SK-N-SH treated with all-trans-retinoic acid at 6 μM for 48 hours (cell line): ENCODE data around the gene PRKAA1.

ENCODE experiments used
- ATAC-seq: fragments of 200-7000 bp; cut with Tn5 transposase; 3 replicates; pipeline ENCODE4 v1.9.1; 2020; ENCODE audit warnings: mild to moderate bottlenecking, moderate library complexity
- ARNTL ChIP-seq: fragments of 450-650 bp; formaldehyde crosslinking; IDR thresholded peaks from 2 replicates; pipeline ENCODE4 v1.5.0; 2020; ENCODE audit warnings: low read depth, mild to moderate bottlenecking, moderate library complexity, borderline replicate concordance
- BACH2 ChIP-seq: fragments of 250-450 bp; sonication (Bioruptor Pico); IDR thresholded peaks from 2 replicates; pipeline ENCODE4 v1.9.0; 2021; ENCODE audit warnings: mild to moderate bottlenecking, borderline replicate concordance
- CSDC2 ChIP-seq: fragments of 250-450 bp; sonication (Bioruptor Pico); IDR thresholded peaks from 2 replicates; pipeline ENCODE4 v1.5.0; 2020; ENCODE audit warnings: mild to moderate bottlenecking, moderate library complexity
- ESRRG ChIP-seq: fragments of 250-450 bp; sonication (Bioruptor Pico); IDR thresholded peaks from 2 replicates; pipeline ENCODE4 v1.6.1; 2021; ENCODE audit warnings: mild to moderate bottlenecking
- GLIS3 ChIP-seq: fragments of 250-450 bp; sonication (Bioruptor Pico); IDR thresholded peaks from 2 replicates; pipeline ENCODE4 v1.5.0; 2020; ENCODE audit warnings: mild to moderate bottlenecking, moderate library complexity
- ISL1 ChIP-seq: fragments of 250-450 bp; sonication (Bioruptor Pico); IDR thresholded peaks from 2 replicates; pipeline ENCODE4 v2.1.2; 2022; ENCODE audit warnings: mild to moderate bottlenecking, moderate library complexity
- OSR1 ChIP-seq: fragments of 250-450 bp; sonication (Bioruptor Pico); IDR thresholded peaks from 2 replicates; pipeline ENCODE4 v1.8.0; 2022; ENCODE audit warnings: moderate library complexity, mild to moderate bottlenecking, inconsistent platforms
- PPARA ChIP-seq: fragments of 250-450 bp; sonication (Bioruptor Pico); IDR thresholded peaks from 2 replicates; pipeline ENCODE4 v1.5.0; 2020; ENCODE audit warnings: mild to moderate bottlenecking, borderline replicate concordance
- RARB ChIP-seq: fragments of 250-450 bp; sonication (Bioruptor Pico); IDR thresholded peaks from 2 replicates; pipeline ENCODE4 v1.8.0; 2021; ENCODE audit warnings: mild to moderate bottlenecking, moderate library complexity
- SNAI2 ChIP-seq: fragments of 250-450 bp; sonication (Bioruptor Pico); IDR thresholded peaks from 2 replicates; pipeline ENCODE4 v1.5.0; 2020; ENCODE audit warnings: mild to moderate bottlenecking, moderate library complexity
- TCF4 ChIP-seq: fragments of 250-450 bp; sonication (Bioruptor Pico); IDR thresholded peaks from 2 replicates; pipeline ENCODE4 v1.8.0; 2021; ENCODE audit warnings: mild to moderate bottlenecking, moderate library complexity, borderline replicate concordance
- TOX ChIP-seq: fragments of 250-450 bp; sonication (Bioruptor Pico); IDR thresholded peaks from 2 replicates; pipeline ENCODE4 v1.8.0; 2021; ENCODE audit warnings: mild to moderate bottlenecking, moderate library complexity, borderline replicate concordance
- TSHZ2 ChIP-seq: fragments of 250-450 bp; sonication (Bioruptor Pico); IDR thresholded peaks from 2 replicates; pipeline ENCODE4 v1.5.0; 2020; ENCODE audit warnings: mild to moderate bottlenecking, moderate library complexity
- ZC3H10 ChIP-seq: fragments of 250-450 bp; sonication (Bioruptor Pico); IDR thresholded peaks from 2 replicates; pipeline ENCODE4 v1.5.1; 2021; ENCODE audit warnings: mild to moderate bottlenecking, moderate library complexity
- ZFP3 ChIP-seq: fragments of 250-450 bp; sonication (Bioruptor Pico); IDR thresholded peaks from 2 replicates; pipeline ENCODE4 v1.5.0; 2020; ENCODE audit warnings: mild to moderate bottlenecking, moderate library complexity
- ZFP30 ChIP-seq: fragments of 450-650 bp; formaldehyde crosslinking; IDR thresholded peaks from 2 replicates; pipeline ENCODE4 v1.5.0; 2022; ENCODE audit warnings: mild to moderate bottlenecking, moderate library complexity
- ZNF565 ChIP-seq: fragments of 450-650 bp; formaldehyde crosslinking; conservative IDR thresholded peaks from 2 replicates; pipeline ENCODE4 v1.5.0; 2020; ENCODE audit warnings: low read depth, mild to moderate bottlenecking, moderate library complexity
- ZNF70 ChIP-seq: fragments of 450-650 bp; formaldehyde crosslinking; IDR thresholded peaks from 2 replicates; pipeline ENCODE4 v1.5.0; 2020; ENCODE audit warnings: mild to moderate bottlenecking, moderate library complexity
- ZNF8 ChIP-seq: fragments of 450-650 bp; formaldehyde crosslinking; IDR thresholded peaks from 2 replicates; pipeline ENCODE4 v1.5.0; 2020; ENCODE audit warnings: mild to moderate bottlenecking, moderate library complexity
- TF ChIP-seq, protein P1 (sequence below): fragments of 250-450 bp; sonication (Bioruptor Pico); IDR thresholded peaks from 2 replicates; pipeline ENCODE4 v1.5.1; 2021; ENCODE audit warnings: mild to moderate bottlenecking, moderate library complexity
- TF ChIP-seq, protein P2 (sequence below): fragments of 250-450 bp; sonication (Bioruptor Pico); IDR thresholded peaks from 2 replicates; pipeline ENCODE4 v1.8.0; 2020; ENCODE audit warnings: mild to moderate bottlenecking, moderate library complexity, borderline replicate concordance
- TF ChIP-seq, protein P3 (sequence below): fragments of 250-450 bp; sonication (Bioruptor Pico); IDR thresholded peaks from 2 replicates; pipeline ENCODE4 v1.8.0; 2021; ENCODE audit warnings: low read depth, mild to moderate bottlenecking, moderate library complexity, borderline replicate concordance

The PRKAA1 gene

DNA sequence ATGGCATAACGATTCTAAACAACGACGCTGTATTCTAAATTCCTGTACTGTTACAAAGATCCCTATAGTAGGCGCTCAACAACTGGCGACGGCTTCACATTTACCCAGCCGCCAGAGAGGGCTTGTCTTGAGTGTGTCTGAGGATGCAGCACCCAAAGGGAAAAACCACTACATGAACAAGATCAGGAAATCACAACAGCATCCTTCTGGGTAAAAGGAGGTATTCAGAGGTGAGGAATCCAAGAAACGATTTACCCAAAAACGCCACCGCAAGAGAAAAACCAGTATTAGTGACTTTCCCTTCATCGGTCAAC lies 43.1 kb downstream of the PRKAA1 start:
- peak; percentile 93 for ATAC-seq
- TF ChIP-seq ZNF70 (CRISPR knock-in tag) (no peak), TOX (CRISPR knock-in tag) (no peak), CSDC2 (no peak), TCF4 (CRISPR knock-in tag) (no peak), RARB (CRISPR knock-in tag) (no peak), GLIS3 (no peak)
- TF ChIP-seq, all 23 proteins: peak for 0

DNA sequence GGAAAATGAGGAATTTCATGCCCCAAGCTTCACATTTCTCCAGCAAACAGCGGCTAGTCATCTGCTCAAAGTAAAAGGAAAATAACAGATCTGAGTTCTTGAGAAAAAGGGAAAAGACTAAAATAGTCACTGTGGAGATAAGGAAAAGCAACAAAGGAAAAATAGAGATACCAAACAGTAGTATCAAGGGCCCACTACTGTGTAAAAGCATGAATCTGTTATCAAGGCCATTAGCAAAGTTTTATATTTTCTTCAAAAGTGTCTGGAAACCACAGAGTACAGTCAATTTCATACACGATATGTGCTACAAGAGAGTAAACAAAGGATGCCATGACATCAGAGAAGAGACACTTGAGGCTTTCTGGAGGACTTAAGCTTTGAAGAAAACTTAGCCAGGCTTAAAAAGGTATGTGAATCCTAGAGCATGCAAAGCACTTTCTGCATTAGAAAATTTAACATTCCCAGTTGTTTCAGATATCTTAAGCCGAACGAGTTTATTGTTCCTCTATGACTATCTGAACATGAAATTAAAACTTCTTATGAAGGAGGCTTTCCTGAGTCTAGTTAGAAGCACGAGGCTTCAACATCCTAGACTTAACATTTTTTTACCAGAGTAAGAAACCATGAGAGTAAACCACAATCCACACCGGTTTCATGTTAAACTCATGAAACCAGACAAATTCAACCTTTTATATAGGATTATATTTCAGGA lies 43.6 kb downstream of the PRKAA1 start:
- no peak for TF ChIP-seq ZC3H10 (CRISPR knock-in tag)
- no peak for TF ChIP-seq GLIS3
- TF ChIP-seq SNAI2 (CRISPR knock-in tag): no peak
- no peak for TF ChIP-seq ZNF8 (CRISPR knock-in tag)
- no peak for TF ChIP-seq ZNF70 (CRISPR knock-in tag)
- no peak for TF ChIP-seq ARNTL (CRISPR knock-in tag)
- TF ChIP-seq, protein P1, sequence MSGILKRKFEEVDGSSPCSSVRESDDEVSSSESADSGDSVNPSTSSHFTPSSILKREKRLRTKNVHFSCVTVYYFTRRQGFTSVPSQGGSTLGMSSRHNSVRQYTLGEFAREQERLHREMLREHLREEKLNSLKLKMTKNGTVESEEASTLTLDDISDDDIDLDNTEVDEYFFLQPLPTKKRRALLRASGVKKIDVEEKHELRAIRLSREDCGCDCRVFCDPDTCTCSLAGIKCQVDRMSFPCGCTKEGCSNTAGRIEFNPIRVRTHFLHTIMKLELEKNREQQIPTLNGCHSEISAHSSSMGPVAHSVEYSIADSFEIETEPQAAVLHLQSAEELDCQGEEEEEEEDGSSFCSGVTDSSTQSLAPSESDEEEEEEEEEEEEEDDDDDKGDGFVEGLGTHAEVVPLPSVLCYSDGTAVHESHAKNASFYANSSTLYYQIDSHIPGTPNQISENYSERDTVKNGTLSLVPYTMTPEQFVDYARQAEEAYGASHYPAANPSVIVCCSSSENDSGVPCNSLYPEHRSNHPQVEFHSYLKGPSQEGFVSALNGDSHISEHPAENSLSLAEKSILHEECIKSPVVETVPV (CRISPR knock-in tag): no peak
- TF ChIP-seq, protein P2, sequence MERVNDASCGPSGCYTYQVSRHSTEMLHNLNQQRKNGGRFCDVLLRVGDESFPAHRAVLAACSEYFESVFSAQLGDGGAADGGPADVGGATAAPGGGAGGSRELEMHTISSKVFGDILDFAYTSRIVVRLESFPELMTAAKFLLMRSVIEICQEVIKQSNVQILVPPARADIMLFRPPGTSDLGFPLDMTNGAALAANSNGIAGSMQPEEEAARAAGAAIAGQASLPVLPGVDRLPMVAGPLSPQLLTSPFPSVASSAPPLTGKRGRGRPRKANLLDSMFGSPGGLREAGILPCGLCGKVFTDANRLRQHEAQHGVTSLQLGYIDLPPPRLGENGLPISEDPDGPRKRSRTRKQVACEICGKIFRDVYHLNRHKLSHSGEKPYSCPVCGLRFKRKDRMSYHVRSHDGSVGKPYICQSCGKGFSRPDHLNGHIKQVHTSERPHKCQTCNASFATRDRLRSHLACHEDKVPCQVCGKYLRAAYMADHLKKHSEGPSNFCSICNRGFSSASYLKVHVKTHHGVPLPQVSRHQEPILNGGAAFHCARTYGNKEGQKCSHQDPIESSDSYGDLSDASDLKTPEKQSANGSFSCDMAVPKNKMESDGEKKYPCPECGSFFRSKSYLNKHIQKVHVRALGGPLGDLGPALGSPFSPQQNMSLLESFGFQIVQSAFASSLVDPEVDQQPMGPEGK: no peak
- no peak for TF ChIP-seq ZFP3 (CRISPR knock-in tag)
- no peak for TF ChIP-seq CSDC2
- TF ChIP-seq, protein P3, sequence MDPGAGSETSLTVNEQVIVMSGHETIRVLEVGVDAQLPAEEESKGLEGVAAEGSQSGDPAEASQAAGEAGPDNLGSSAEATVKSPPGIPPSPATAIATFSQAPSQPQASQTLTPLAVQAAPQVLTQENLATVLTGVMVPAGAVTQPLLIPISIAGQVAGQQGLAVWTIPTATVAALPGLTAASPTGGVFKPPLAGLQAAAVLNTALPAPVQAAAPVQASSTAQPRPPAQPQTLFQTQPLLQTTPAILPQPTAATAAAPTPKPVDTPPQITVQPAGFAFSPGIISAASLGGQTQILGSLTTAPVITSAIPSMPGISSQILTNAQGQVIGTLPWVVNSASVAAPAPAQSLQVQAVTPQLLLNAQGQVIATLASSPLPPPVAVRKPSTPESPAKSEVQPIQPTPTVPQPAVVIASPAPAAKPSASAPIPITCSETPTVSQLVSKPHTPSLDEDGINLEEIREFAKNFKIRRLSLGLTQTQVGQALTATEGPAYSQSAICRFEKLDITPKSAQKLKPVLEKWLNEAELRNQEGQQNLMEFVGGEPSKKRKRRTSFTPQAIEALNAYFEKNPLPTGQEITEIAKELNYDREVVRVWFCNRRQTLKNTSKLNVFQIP (CRISPR knock-in tag): no peak
- TF ChIP-seq TCF4 (CRISPR knock-in tag): no peak
- no peak for TF ChIP-seq ZFP30
- TF ChIP-seq ESRRG (CRISPR knock-in tag): no peak
- TF ChIP-seq RARB (CRISPR knock-in tag): no peak
- no peak for TF ChIP-seq ISL1
- ATAC-seq: peak; percentile 4; the same call in 2 of the 3 replicates

GRCh38 chr5:40746703-40747102 lies 51.5 kb downstream of the PRKAA1 start:
- ATAC-seq: no peak
- TF ChIP-seq BACH2 (CRISPR knock-in tag): no peak
- TF ChIP-seq, protein P3 (CRISPR knock-in tag): no peak
- no peak for TF ChIP-seq ZNF565
- no peak for TF ChIP-seq PPARA (CRISPR knock-in tag)
- TF ChIP-seq ZC3H10 (CRISPR knock-in tag): no peak
- TF ChIP-seq GLIS3: no peak
- no peak for TF ChIP-seq OSR1 (CRISPR knock-in tag)
- TF ChIP-seq CSDC2: no peak
- no peak for TF ChIP-seq ZFP30
- TF ChIP-seq SNAI2 (CRISPR knock-in tag): no peak
- TF ChIP-seq TSHZ2 (CRISPR knock-in tag): no peak
- TF ChIP-seq TCF4 (CRISPR knock-in tag): no peak
- TF ChIP-seq ESRRG (CRISPR knock-in tag): no peak
- TF ChIP-seq, protein P2: no peak
- TF ChIP-seq, all 23 proteins: peak for 0
